Stimulated activated CD4-positive, alpha-beta T cell treated with anti-CD3 and anti-CD28 coated beads, Interleukin-1b, Interleukin-23, amount 100 ng/mL, for 1 hour (primary cell): ENCODE results near the gene LRRC75A.
A peak's percentile ranks its signal among the peaks of the same experiment; 100 is the strongest.
"Not testable (repeated sequence)": the region's sequence is repeated elsewhere in the genome, so short reads cannot be mapped to it uniquely, and the experiment has no call there.

ENCODE experiments used
- DNase-seq, 2 donors: peaks; one replicate each; pipeline ENCODE4 v3.0.0-alpha.2; 2020; ENCODE audit warnings: low read depth in 2 of 2

LRRC75A gene, protein sequence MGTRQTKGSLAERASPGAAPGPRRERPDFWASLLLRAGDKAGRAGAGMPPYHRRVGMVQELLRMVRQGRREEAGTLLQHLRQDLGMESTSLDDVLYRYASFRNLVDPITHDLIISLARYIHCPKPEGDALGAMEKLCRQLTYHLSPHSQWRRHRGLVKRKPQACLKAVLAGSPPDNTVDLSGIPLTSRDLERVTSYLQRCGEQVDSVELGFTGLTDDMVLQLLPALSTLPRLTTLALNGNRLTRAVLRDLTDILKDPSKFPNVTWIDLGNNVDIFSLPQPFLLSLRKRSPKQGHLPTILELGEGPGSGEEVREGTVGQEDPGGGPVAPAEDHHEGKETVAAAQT

DNA sequence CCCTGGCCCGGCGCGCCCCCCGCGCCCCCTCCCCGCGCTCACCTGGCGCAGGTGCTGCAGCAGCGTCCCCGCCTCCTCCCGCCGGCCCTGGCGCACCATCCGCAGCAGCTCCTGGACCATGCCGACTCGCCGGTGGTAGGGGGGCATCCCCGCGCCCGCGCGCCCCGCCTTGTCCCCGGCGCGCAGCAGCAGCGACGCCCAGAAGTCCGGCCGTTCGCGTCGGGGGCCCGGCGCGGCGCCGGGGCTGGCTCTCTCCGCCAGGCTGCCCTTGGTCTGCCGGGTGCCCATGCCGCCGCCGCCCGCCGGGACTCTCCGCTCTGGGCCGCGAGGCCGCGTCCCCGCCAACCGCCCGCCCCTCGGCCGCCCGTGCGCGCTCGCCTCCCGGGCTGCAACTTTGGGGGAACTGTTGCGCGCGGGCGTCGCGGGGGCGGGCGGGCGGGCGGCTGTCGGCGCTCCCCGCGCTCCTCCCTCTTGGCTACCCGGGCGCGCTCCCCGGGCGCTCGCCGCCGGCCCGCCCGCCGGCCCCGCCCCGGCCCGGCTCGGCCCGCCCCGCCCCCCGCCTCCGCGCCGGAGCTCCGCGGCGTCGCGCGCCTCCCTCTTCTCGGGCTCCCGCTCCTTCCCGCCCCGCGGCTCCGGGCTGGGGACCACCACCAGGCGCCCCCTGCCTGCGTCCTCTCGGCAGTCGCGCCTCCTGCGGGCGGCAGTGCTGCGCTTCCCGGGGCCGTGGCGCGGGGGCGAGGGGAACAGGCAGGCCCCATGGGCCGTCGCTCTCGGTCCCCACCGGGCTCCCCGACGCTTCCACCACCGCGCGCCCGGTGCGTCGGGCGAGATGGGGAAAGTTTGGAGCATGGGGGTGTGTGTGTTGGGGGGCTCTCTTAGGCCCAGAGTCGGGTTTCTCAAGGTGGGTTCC, at the start of gene LRRC75A:
TSS of gene LRRC75A (minus strand) at position 491 of the 910 bp plus-strand sequence. CDS start at position 288, 203 bp downstream.
- DNase-seq: peak; percentile 21 to 29

DNA sequence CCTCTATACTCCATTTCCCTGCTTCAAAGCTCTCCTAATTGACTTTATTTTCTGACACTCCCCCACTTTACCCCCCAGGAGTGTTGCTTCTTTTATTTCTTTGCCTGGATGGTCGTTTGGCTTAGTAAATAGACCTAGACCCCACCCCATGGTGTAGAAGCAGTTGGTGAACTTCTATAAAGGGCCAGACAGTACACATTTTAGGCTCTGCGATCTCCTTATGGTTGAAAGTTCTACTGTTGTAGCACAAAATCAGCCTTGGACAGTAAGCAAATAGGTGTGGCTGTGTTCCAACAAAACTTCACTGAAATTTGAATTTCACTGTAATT, 45.1 kb upstream of the LRRC75A start:
- no peak for DNase-seq

DNA sequence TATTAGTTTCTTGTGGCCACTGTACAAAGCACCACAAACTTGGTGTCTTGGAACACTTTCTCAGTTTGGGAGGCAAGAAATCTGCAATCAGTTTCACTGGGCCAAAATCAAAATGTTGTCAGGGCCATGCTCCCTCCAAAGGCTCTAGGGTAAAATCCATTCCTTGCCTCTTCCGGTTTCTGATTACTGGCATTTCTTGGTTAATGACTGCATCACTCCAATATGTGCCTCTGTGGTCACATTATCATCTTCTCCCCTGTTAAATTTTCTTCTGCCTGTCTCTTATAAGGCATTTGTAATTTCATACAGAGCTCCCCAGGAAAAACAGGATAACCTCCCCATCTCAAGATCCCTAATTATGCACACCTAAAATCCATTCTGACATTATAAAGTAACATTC, 42.2 kb upstream of the LRRC75A start:
- no peak for DNase-seq

DNA sequence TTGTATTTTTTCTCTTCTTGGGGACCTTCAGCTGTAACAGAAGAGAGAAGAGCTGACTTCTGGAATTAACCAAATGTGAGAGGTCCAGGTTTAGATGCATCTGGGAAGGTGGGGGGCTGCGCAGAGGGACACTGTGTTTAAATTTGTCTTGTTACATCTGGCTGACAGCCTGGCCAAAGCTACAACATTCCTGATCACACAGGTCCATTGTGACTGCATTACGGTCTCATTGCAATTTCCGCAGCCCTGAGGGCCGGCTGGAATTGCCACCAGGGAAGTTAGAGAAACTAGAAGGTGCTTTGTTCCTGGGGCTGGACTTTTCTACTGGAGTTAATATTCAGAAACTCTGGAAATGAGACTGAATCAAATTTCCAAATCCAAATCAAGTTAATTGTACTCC, 37.9 kb upstream of the LRRC75A start:
- DNase-seq: no peak

DNA sequence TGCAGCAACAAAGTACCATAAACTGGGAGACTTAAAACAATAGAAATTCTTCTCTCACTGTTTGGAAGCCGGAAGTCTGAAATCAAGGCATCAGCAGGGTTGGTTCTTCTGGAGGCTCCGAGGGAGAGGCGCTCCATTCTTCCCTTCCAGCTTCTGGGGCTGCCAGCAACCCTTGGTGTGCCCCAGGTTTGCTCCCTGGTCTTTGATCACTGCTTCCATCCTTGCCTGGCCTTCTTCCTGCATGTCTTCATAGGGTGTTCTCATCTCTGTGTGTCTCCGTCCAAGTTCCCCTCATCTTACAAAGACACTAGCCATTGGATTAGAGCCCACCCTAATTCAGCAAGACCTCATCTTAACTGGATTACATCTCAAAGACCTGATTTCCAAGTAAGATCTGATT, 35.3 kb upstream of the LRRC75A start:
- no peak for DNase-seq

DNA sequence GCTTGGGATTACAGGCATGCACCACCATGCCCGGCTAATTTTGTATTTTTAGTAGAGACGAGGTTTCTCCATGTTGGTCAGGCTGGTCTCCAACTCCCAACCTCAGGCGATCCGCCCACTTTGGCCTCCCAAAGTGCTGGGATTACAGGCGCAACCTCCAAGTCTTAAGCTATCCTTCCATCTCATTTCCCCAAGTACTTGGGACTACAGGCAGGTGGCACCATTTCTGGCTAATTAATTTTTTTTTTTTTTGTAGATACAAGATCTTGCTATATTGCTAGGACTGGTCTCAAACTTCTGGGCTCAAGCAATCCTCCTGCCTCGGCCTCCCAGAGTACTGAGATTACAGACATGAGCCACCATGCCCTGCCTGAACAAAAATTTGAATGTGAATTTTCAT, 33.6 kb upstream of the LRRC75A start:
- not testable (repeated sequence) for DNase-seq

DNA sequence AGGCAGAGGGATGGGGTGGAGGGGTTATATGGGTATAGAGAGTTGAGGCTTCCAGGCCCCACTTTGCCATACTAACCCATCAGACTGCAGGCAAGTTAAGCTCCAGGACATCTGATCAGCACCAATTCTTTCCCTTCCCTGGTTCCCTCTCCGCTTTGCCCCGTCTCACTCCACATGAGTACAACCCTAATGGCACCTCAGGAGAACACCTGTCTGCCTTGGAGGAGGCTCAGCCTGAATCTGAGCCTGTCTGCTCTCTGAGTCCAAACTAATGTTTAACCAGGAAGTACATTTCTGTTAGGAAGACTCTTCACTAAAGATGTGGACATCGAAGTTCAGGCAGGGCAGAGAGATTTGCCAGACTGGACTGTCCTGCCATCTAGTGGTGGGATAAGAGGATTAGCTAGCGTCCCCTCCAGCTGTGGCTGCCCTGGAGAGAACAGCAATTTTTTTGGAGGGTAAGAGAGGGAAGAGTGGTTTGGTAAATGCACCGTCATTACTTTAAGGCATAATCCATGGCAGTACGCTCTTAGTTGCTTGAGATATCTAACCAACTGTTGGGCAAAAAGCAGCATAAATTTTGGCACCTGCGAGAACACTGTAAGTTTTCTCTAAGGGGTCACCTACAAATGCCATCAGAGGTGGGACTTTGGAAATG, 29.2 kb upstream of the LRRC75A start:
- DNase-seq: peak; percentile 22 to 26

DNA sequence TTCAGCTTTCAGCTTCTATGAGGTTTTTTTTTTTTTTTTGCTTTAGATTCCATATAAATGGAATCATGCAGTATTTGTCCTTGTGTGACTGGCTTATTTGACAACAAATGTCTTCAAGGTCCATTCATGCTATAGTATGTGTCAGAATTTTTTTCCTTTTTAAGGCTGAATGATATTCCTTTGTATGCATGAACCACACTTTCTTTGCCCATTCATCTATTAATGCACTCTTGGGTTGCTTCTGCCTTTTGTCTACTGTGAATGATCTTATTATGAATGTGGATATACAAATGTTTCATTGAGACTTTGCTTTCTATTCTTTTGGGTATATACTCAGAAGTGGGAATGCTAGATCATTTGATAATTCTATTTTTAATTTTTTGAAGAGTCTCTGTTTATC, 27.0 kb upstream of the LRRC75A start:
- no peak for DNase-seq

DNA sequence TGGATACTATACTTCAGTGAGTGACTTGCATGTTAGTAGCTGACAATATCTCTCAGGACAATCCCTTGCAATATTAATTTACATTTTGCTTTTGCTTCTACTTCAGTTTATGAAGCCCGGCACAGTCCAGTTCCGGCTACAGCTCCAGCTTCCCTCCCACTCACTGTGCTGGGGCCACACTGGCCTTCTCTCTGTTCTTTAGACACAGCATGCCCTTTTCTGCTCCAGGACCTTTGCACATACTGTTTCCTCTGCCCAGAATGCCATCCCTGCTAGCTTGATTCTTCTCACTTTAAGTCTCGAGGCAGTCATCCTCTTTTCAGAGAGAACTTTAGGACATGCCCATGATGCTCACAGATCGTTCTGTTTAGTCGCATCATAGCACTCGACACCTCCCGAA, 25.5 kb upstream of the LRRC75A start:
- DNase-seq: no peak

DNA sequence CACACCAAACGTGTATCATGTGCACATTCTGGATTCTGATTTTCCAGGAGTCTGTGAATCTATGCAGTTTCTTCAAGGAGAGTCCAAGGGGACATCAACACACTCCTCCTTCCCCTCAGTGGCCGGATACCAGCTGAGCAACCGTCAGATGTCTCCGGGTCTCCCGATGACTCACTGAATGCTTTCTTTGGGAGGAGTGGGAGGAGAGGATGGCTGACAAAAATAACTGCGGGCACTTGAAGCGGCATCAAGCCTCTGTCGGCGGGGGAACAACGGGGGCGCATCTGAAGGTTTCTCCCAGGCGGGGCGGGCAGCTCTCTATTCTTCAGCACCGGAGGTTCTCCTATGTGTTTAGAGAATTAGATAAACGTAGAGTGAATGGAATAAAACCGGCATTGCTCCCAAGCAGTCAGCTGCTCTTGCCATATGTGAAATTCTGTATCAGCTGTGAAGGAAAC, 24.6 kb upstream of the LRRC75A start:
- no peak for DNase-seq

DNA sequence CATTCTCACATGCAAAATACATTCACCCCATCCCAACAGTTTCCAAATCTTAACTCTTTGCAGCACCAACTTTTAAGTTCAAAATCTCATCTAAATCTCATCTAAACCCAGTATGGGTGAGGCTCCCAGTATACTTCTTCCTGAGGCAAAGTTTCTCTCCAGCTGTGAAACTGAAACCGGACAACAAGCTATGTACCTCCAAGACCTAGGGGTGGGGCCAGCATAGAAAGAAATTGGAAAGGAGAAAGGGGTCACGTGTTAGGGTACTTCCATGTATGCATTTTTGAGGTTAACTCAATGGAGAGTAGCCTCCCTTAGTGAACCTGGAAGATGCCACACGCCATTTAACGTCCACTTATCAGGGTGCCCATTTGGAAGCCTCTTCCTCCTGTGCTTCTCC, 23.9 kb upstream of the LRRC75A start:
- no peak for DNase-seq

DNA sequence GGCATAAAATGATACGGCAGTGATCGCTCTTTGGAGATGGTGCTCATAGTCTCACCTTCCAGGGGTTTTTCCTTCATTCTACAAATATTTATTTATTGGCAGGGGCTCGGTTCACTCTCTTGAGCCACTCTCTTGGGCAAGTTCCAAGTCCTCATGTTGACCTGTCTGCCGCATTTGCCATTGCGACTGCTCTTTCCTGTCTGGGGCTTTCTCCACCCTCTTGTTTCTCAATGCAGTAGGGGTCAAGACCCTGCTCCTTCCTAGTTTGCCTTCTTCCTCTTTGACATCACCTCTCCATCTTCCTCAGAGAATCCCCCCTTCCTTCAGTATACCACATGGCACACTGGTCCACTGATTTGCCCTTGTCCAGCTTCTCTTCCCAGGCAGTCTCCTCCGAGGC, 21.9 kb upstream of the LRRC75A start:
- no peak for DNase-seq

DNA sequence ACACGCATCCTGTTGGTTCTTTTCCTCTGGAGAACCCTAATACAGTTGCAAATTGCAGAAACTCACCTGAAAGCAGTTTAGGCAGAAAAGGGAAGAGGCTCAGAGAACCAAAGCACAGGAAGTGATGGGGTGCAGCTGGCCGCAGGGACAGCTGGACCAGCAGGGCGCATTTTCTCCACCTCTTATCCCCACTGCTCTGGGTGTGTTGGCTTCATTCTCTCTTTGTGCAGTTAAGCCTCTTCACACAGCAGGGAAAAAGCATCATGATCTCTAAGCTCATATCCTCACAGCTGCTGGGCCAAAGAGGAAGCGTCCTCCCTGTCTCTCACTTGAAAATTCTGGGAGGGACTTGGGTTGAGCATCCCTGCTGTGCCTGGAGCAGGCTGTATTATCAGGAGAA, 20.0 kb upstream of the LRRC75A start:
- DNase-seq: no peak

DNA sequence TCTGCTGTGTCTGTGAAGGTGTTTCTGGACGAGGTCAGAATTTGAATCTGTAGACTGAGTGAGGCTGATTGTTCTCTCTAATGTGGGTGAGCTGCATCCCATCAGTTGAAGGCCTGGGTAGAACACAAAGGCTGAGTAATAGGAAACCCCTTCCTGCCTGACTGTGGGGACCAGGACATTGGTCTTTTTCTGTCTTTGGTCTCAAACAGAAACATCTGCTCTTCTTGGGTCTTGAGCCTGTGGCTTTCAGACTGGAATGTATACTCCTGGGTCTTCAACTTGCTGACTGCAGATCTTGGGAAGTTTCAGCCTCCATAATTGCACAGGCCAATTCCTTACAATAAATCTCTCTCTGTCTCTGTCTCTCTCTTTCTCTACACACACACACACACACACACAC, 19.6 kb upstream of the LRRC75A start:
- DNase-seq: no peak

DNA sequence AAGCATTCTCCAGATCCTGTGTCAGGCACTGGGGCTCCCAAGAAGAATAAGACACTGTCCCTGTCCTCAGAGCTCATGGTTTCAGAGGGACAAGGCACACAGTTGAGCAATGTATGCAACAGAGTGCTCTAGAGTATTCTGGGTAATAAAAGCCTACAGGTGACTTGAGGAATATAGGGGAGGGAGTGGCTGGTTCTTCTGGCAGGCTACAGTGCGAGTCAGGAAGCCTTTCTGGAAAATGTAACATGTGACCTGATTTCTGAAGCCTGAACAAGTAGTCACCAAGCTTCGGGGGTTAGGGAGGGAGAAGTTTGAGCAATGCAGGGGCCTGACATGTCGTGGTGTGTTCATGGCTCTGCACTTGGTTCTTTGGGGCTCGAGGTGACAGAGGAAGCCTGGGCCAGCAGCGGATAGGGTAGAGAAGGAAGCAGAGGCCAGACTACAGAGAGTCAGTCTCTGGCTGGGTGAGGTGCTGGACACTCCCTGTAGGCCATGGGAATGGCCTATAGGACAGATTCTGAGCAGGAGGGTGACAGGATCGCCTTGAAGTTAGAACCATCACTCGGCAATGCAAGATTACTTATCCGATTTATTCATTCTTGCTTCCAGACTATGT, 16.0 kb upstream of the LRRC75A start:
- DNase-seq: no peak

DNA sequence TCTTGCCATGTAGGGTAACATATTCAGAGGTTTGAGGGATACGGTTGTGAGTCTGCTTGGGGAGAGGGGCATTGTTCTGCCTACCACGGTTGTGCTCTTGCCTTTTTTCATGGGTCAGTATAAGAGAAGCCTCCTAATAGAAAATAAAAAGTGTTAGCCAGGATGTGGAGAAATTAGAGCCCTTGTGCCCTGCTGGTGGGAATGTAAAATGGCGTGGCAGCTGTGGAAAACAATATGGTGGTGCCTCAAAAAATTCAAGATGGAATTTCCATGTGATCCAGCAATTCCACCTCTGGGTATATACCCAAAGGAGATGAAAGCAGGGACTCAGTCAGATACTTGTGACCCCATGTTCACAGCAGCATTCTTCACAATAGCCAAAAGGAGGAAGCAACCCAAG, 14.2 kb upstream of the LRRC75A start:
- no peak for DNase-seq

DNA sequence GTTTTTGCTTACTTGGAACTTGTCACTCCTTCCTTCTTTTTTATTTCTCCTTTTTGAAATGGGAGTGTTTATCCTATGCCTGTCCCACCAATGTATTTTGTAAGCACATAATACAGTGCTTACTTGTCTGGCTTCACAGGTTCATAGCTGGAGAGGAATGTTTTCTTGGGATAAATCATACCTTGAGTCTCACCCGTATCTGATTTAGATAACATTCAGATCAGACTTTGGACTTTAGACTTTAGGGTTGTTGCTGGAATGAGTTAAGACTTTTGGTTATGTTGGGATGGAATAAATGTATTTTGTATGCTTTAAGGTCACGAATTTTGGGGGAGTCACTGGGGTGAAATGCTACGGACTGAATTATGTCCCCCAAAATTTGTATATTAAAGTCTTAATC, 13.0 kb upstream of the LRRC75A start:
- no peak for DNase-seq

DNA sequence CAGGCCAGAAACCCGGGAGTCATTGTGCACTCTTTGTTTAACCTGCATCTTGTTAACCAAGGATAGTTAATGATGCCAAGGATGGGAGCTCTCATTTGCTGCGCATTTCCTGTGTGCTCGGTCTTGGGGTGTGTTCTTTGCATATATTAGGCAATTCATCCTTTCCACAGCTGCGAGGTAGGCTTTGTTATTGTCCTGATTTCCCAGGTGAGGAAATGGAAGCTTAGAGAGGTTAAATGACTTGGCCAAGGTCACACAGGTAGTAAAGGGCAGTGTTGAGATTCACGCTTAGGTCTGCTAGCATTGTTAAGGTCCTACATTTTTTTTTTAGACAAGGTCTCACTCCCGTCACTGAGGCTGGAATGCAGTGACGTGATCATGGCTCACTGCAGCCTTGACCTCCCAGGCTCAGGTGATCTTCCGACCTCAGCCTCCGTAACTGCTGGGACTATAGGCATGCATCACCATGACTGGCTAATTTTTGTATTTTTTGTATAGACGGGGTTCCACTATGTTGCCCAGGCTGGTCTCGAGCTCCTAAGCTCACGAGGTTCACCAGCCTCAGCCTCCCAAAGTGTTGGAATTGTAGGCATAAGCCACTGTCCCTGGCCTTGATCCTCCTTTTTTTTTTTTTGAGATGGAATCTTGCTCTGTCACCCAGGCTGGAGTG, 5.0 kb upstream of the LRRC75A start:
- no peak for DNase-seq

DNA sequence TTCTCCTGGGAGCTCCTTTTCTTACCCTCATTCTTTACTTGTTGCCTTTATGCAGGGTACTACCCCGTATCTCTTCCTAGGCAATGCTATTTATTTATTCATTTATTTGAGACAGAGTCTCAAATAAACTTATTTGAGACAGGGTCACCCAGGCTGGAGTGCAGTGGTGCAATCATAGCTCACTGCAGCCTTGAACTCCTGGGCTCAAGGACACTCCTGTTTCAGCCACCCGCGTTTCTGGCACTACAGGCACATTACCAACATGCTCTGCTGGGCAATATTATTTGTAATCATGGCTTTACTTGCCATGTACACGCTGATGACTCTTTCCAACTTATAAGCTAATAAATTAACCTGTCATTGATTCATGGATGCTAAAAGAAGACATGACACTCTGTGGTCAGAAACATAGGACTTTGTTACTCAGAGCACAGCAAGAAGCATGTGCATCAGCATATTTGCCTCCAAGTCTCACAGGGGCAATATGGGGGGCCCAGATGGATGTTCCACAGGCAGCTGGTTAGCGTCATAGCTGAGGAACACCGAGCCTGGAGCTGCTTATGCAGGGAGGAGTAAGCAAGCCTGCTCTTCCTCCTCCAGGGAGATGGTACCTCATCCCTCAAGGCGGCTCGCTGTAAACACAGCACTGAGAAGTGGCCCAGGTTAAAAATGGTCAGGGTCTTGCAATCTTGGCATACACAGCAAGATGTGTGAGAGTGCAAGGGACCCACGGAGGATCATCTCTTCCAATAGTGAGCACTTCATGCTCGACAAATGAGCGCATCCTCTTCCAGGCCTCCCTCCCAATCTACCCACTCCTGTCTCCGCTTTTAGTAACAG, 4.2 kb upstream of the LRRC75A start:
- no peak for DNase-seq

DNA sequence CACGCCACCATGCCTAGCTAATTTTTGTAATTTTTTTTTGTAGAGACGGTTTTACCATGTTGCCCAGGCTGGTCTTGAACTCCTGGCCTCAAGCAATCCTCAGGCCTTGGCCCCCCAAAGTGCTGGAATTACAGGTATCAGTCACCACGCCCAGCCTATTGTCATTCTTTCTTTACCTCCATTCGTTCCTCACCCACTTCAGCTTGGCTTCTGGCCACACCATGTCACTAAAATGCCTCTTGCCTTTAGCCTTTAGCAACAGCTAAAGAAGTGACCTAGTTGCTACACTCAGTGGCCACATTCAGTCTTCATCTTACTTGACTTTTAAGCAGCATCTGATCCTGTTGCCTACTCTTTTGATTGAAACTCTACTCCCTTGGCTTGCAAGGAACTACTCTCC, 3.6 kb upstream of the LRRC75A start:
- DNase-seq: no peak

DNA sequence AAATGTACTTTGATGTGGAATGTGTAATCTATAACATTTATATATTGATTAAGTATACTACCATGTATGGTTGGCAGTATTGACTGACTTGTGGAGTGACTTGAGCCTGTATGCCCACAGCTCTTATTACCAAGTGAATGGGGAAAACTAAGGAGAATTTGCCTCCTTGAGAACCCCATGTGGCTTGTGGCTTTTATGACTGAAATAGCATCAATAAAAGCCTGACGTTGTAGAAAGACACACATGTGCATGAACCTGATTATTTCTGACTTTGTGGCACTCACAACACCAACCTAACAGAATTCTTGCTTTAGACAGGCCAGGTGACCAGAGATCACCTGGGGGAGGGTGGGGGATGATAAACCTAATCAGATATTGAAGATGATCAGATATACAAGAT, 2.1 kb upstream of the LRRC75A start:
- no peak for DNase-seq
